Stimulated activated CD4-positive, alpha-beta T cell treated with anti-CD3 and anti-CD28 coated beads, Interleukin-12 subunit alpha, Interleukin-12 subunit beta, amount 100 ng/mL, for 4 hours (primary cell): Measurements from ENCODE around the gene TMEM143.
A peak's percentile ranks its signal among the peaks of the same experiment; 100 is the strongest.
"Not testable (repeated sequence)": the region's sequence is repeated elsewhere in the genome, so short reads cannot be mapped to it uniquely, and the experiment has no call there.

Experiments used
- DNase-seq: peaks from one replicate; pipeline ENCODE4 v3.0.0-alpha.2; 2020

The TMEM143 gene

DNA sequence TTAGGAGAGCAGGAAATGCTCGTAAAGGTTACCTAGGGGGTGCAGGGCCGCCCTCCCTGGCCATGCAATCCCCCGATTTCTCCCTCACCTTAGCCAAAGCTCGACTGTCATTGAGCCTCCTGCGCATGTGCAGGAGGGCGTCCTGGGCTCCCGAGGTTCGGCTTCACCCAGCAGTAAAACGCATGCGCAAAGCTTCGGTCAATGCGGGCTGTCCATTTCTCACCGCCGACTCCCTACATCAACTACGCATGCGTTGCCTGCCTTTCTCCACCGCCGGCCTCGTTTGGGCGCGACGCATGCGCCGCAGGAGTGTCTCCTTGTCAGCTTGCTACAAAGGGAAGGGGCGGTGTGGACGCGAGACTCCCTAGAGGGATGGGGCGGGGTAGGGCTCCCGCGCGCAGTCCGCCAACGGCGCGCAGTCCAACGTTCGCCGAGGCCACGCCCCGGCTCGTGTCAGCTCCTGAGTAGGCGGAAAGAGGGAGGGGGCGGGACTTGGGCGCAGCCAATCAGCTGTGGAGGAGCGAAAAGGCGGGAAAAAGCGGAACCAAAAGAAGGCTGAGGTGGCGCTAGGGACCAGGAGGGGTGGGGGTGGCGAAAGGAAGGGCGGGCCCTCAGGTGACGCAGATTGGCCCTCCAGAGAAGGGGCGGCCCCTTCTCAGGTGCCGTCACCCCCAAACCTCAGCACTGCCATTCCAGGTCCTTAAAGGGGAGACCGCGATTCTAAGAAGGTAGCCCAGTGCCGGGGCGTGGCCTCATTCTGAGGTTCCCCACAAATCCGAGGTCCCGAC is at the start of gene TMEM143, which contains the start of gene SYNGR4:
Gene TMEM143, minus strand, starts transcription at position 131 of the 788 bp plus-strand sequence. Its CDS starts 20 bp downstream, at position 111.
Gene SYNGR4, plus strand, starts transcription at position 558 of the 788 bp plus-strand sequence. CDS start 1,476 bp downstream, outside the sequence.
- DNase-seq, result peak; percentile 94

DNA sequence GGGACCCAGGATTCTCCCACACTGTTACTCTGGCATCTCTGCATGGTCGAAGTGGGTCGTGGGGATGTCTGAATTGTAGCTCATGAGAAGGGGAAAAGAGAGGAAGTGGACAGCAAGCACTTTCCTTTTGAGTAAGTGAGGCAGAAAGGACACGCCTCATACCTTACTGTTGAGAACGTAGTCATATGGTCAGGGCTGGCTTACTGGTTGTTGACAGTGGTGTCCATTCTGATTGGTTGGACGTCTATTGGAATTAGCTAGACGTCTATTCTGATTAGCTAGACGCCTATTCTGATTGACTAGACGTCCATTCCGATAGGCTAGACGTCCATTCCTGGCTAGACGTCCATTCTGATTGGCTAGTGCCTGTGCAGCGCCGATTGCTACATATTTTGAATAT is 42.1 kb upstream of the TMEM143 start:
- DNase-seq, result no peak

DNA sequence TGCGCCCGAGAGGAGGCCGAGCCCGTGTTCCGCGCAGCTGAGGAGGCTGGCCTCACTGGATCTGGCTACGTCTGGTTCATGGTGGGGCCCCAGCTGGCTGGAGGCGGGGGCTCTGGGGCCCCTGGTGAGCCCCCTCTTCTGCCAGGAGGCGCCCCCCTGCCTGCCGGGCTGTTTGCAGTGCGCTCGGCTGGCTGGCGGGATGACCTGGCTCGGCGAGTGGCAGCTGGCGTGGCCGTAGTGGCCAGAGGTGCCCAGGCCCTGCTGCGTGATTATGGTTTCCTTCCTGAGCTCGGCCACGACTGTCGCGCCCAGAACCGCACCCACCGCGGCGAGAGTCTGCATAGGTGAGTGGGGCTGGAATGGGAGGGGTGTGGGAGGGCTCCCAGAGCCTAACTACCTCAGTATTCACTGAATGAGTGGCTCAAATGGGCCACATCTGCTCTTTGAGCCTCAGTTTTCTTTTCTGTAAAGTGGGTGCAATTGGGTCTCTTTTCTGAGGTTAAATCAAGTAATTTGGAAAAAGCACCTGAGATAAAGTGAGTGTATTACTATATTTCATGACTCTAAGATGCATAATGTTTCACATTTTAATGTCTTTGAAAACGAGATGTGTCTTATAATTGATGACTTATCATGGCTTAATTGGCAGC is 41.4 kb upstream of the TMEM143 start:
- DNase-seq, result no peak

DNA sequence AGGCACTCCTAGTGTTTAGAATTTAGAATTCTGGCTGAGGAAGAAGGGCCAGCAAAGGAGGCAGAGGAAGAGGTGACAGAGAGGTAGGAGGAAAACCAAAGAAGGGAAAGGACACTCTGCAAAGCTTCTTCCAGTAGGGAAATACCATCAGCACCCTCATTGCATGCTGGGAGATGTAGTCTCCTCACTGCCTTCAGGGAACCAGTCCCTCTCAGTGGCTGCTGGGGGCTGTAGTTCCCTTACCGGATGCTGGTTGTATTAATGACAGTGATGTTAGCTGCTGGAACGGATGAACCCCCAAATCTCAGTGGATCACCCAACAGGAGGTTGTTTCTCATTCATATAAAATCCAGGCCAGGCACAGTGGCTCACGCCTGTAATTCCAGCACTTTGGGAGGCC is 39.9 kb upstream of the TMEM143 start:
- DNase-seq, result no peak

DNA sequence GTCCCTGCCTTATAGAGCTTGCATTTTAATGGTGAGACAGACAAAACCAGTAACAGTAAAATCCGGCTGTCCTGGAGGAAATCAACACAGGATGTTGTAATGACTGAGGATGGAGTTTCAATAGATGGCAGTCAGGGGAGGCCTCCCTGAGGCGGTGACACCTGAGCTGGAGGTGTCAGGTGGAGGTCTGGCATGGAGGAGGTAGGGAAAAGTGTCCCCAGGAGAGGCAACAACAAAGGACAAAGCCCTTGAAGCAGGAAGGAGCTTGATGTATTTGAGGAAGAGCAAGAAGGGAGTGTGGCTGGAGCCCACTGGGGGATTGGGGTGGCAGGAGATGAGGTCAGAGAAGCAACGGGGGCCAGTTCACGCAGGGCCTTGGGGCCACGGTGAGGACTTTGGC is 37.5 kb upstream of the TMEM143 start:
- no peak for DNase-seq

DNA sequence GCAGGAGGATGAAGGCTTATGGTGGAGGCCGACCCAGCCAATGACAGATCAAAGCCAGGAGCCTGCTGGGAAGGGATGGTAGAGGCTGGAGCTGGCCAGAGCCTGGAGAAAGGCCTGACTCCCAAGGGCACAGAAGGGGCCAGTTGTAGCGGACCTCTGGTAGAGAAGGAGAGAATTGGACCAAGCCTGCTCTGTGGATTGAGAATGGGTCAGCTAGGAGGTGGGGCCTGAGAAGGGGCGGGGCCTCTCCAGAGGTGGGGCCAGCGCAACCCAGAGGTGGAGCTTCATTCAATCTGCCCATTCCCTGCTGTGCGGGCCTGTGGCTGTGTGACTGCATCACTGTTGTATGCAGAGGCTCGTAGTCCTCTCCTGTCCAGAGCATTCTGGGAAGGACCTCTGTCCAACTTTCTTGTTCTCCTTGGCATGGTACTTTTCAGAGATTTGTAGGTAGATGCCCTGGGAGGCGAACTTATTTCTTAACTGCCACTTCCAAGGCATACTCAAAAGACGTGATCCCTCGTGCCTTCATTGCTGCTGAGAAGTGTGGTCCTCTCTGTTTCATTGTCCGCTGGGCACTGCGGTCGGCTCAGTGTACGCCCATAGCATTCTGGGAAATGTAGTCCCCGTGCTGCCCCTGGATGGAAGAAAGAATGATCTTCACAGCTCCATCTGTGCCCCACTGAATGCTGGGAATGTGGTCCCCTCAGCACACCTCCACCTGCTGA is 36.4 kb upstream of the TMEM143 start:
- no peak for DNase-seq

DNA sequence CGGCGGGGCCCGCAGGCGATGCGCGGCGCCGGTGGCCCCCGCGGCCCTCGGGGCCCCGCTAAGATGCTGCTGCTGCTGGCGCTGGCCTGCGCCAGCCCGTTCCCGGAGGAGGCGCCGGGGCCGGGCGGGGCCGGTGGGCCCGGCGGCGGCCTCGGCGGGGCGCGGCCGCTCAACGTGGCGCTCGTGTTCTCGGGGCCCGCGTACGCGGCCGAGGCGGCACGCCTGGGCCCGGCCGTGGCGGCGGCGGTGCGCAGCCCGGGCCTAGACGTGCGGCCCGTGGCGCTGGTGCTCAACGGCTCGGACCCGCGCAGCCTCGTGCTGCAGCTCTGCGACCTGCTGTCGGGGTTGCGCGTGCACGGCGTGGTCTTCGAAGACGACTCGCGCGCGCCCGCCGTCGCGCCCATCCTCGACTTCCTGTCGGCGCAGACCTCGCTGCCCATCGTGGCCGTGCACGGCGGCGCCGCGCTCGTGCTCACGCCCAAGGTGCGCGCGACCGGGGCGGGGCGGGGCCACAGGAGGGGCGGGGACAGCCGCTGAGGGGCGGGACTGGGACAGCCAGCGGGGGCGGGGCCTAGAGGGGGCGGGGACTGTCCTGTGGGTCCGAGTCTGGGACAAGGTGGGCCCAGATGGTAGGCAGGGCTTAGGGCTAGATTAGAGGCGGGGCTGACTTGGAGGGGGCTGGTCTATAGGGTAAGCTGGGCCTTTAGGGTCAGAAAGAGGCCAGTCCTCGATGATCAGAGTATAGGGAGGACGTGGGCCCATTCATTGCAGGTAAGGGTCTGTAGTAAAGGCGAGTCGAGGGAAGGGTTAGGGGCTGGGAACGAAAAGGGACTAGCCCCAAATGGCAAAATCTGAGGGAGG is 34.9 kb upstream of the TMEM143 start:
- peak; percentile 83 for DNase-seq

DNA sequence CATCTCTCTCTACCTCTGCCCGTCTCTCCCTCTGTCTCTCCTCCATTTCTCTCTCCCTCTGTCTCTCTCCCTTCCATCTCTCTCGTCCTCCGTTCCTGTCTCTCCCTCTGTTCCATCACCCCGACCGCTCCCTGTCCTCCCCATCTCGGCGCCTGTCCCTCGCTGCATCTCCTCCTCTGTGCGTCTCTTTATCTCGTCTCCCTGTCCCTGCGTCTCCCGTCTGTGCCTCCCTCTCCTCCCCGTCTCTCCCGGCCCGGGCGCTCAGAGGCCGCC is 34.3 kb upstream of the TMEM143 start:
- DNase-seq, result no peak

DNA sequence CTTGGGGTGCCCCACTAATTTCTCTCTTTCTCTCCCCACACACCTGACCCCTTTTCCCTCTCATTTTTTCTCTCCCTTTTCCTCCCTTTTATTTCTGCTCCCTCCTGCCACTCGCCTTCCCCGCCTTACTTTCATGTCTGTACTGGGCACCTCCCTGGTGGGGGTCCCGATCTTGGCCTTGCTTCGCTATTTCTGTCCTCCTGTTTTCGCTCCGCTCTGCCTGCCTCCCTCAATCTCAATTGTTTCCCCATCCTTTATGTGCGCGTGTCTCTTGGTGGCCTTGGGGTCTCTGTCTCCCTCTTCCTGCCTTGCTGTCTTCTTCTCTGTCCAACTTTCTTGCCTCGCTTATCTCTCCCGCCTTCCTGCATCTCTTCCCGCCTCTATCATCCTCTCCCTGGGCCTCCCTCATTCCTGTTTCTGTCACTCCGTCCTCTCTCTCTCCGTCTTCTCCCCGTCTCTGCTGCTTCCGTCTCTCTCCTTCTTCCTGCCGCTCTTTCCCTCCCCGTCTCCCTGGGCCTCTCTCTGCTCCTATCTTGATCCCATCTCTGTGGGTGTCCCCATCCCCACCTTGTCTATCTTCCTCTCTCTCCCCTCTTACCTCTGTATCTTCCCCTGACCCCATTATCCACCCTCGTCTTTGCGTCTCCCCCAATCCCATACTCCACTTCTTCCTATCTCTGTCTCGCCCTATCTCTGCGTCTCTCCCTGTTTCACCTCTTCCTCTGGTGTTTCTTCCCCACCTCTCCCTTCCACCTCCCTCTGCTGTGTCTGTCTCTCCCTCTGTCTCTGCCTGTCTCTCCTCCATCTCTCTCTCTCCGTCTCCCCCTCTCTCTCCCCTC is 33.7 kb upstream of the TMEM143 start:
- no peak for DNase-seq

DNA sequence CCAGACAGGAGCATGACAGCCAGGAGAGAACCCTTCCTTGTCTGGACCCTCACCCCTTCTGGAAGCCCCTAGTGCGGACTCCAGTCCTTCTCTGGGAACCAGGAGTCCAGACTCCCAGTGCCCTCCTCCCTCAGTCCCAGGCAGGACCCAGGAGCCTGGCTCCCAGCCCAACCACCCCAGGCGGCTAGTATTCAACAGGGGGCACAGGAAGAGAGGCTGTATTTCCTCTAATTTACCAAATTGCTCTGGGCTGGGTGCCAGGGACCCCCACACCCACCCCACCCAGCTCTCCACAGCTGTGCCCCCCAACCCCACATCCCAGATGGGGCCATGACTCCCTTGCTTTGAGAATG is 33.1 kb upstream of the TMEM143 start:
- DNase-seq, result no peak

DNA sequence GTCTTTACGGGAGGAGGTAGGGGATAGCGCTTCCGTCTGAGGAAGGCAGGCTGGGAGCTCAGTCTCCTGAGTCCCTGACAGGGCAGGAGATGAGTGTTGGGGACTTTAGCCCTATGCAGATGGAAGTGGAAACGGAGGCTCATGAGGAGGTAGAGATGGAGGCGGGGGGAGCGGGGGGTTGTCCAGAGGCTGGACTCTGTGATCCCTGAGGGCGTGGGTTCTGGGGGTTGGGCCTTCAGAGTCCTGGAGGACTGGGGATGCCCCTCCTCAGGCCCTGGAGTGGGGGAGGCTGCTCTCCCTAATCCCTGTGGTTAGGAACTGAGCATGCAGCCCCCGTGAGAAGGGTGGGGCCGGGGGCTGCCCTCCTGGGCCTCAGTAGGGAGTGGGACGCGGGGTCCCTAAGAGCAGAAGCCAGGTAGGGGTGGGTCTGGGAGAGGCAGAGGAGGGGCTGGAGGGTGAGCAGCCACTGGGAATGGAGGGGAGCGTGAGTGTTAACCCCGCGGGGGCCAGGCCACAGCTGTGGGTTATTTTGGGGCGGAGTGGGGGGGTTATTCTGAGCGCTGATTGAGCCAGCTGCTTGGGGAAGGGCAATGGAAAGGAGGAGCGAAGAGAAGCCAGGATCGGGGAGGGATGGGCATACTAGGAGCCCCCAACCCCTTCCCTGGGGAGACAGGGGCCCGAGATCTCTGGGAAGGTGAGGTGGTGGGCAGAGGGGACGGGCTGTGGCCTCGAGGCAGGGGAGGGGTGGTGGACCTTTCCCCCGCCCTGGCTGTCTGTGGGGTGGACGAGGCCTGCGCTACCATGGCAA is 32.5 kb upstream of the TMEM143 start:
- DNase-seq, result no peak

DNA sequence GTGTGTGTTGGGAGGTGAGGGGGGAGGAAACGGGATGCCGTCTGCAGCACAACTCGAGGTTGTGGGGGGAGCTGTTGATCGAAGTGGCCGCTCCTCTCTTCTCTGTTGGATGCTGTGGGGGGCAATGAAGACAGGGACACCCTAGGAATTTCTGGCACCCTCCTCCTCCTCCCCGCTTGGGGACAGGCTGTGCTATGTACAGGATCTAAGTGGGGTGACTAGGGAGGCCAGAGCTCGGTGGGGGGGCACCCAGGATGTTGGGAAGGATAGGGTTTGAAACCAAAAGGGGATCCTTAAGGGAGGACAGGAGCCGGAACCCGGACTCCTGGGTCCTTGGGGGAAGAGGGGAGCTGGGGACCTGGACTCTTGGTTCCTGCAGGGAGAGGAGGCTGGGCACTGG is 31.8 kb upstream of the TMEM143 start:
- DNase-seq, result no peak

DNA sequence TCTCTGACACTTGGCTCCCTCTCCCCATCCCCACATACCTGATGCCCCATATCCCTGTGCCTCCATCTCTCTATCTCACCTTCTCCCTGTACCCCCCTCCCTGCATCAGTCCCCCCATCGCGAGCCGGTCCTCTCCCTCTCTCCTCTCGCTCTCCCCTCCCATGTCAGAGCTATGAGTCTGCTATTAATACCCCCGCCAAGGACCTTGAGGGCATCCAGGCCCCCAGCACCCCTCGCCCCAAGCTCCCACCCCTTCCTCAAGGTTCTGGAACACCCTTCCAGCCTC is 31.4 kb upstream of the TMEM143 start:
- DNase-seq, result no peak

DNA sequence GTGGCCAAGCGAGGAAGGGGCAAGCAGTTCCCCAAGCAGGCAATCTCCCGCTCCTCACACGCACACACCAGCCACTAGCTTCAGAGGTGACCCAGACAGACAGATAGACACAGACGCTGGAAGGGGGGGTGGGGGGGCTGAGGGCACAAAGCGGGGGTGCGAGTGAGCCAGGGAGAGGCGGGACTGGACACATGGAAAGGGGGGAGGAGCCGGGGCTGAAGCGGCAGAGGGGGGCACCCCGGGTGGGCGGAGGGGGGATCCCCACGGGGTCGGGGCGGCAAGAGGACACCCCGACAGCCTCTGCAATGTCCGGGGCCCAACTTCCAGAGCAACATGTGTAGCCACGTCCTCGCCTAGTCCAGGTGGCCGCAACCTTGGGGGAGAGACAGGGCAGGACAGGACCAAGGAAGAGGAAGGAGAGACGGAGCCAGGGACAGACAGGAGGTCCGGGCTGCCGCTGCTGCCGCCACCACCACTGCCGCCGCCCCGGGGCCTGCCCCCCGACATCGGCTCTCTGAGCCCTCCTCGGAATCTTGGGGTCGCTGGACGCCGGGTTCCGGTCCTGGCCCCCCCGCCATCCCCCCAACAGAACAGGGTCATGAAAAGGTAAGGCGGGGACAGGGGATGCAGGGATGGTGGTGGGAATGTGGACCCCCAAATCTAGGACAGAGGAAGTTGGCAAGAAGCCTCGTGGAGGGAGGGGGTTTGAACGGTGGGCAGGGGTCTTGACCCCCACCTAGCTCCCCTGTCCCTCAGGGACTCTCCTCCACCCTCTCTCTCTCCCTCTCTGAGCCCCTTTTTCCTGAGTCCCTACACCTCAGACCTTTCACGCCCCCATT is 30.8 kb upstream of the TMEM143 start:
- DNase-seq, result no peak

DNA sequence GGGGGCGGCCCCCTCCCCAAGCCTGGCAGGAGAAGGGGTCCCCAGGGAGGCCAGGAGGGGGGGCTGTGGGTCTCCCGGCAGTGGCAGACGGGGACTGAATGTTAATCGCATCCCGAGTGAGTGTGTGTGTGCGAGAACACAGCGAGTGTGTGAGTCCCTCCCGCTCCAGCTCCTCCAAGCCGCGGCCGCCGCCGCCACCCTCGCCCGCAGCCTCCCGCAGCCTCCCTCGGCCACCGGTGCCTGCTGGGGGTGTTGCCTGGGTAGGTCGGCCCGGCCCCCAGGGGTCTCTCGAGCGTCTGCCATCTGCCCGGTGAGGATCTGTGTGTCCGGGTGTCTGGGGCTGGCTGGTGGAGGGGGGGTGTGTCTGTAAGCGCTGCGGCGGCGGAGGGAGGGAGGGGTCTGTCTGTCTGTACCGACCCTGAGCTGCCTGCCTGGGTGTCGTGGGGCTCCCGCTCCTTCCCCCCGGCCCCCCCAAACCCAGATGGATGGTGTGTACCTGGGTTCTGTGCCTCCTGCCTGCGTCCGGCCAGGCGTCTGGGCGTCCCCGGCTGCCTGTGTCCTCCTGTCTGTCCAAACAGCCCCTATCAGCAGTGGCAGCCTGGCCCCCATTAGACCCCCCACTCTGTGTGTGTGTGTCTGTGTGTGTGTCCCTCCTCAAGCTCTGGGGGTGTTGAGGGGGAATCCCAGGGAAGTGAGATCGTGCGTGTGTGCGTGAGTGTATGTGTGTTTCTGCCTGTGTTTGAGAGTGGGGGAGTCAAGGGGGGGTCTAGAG is 30.0 kb upstream of the TMEM143 start, which contains the start of gene GRIN2D:
Gene GRIN2D, plus strand, starts transcription at position 110 of the 772 bp plus-strand sequence. CDS start 4,725 bp downstream, outside the sequence.
- DNase-seq, result no peak

DNA sequence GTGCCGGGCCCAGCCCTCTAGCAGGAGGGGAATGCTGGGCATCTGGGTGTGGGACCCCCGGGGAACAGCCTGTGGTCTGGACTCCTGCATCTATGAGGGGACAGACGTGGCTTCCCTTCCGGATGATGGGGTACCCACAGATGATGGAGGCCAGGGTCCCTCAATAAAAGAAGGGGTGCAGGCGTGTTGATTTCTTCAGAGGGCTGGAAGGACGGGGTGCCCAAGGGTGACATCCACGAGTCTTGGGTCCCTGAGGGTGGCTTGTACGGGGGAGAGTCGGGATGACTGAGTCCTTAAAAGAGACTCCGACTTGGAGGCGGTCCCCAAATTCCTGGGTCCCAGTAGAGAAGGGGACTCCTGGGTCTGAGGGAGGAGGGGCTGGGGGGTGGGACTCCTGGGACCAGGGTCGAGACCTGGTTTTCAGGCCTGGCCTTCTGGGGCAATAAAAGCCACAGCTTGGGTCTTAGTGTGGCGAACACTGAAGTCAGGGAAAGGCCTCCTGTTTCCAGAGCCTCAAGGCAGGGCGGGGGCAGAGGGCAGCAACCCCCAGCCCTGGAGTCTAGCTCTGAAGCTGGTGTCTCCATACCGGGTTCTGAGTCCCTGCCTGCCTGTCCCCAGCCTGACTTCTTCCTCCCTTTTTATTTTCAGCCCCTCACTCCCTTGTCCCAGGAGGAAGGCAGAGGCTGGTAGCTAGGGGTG is 29.3 kb upstream of the TMEM143 start:
- no peak for DNase-seq

DNA sequence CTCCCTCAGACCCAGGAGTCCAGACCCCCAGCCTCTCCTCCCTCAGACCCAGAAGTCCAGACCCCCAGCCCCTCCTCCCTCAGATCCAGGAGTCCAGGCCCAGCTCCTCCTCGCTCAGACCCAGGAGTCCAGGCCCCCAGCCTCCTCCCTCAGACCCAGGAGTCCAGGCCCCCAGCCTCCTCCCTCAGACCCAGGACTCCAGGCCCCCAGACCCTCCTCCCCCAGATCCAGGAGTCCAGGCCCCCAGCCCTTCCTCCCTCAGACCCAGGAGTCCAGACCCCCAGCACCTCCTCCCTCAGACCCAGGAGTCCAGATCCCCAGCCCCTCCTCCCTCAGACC is 28.2 kb upstream of the TMEM143 start:
- not testable (repeated sequence) for DNase-seq

DNA sequence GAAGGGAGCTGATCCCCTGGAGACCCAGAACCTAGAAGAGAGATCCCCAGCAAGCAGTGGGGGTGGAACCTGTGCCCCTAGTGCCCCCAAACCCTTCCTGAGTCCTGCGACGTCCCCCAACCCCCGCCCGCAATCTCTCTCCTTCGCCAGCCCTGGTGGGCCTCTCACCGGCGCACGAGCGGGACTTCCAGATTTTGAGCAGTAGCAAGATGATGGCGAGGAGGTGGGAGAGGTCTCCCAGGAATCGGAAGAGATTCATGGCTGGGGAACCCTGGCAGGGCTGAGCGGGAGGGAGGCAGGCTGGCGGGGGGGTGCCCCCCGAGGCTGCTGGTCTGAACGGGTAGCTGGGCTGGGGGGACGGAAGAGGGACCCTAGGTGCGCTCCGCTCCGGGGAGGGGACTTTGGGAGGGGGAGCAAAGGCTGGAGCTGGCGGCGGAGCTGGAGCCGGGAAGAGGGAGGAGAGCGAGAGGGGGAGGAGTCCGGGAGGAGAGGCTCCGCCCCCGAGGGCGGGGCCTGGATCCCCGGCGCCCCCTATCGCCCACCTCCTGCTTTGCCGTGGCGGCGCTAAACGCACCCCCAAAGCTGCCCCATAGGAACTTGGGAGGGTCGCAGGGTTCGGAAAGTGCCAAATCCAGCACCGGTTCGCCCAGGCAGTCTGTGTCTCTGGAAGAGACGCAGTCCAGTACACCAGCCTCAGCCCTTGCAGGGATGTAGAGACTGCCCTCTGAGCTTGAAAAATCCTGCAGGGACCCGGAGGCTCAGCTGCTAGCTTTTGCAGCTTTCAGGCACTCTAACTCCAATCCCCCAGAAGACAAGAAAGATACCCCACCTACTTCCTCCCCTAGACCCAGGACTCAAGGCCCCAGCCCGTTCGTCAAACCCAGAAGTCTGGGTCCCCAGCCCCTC is 27.6 kb upstream of the TMEM143 start, which contains the start of gene KDELR1:
Gene KDELR1, minus strand, starts transcription at position 452 of the 906 bp plus-strand sequence. Its CDS starts 193 bp downstream, at position 259.
- peak; percentile 72 for DNase-seq
